Brain microvascular endothelial cell (primary cell): Measurements from ENCODE around the gene HIRA.
"Not testable (repeated sequence)": the region's sequence is repeated elsewhere in the genome, so short reads cannot be mapped to it uniquely, and the experiment has no call there.

ENCODE experiments used
- DNase-seq: peaks from one replicate; pipeline ENCODE4 v3.0.0-alpha.2; 2020
- H3K27ac ChIP-seq: fragments of 250-450 bp; sonication (Bioruptor Pico); 2 replicates; pipeline ENCODE4 v1.5.1; 2020; ENCODE audit warnings: mild to moderate bottlenecking, moderate library complexity
- H3K27me3 ChIP-seq: fragments of 250-450 bp; sonication (Bioruptor Pico); replicated peaks from 2 replicates; pipeline ENCODE4 v1.5.1; 2020; ENCODE audit warnings: mild to moderate bottlenecking
- H3K36me3 ChIP-seq: fragments of 250-450 bp; sonication (Bioruptor Pico); replicated peaks from 2 replicates; pipeline ENCODE4 v1.5.1; 2020; ENCODE audit warnings: mild to moderate bottlenecking
- H3K4me3 ChIP-seq: 2 replicates; pipeline ENCODE4 v1.5.1; 2011; ENCODE audit warnings: low read depth, mild to moderate bottlenecking, control low read depth, low read length, moderate library complexity
- CTCF ChIP-seq: IDR thresholded peaks from 2 replicates; pipeline ENCODE4 v1.5.1; 2011; ENCODE audit warnings: low read depth, mild to moderate bottlenecking, moderate library complexity, low read length, control low read depth, inconsistent platforms; ENCODE audit errors: missing control alignments
- in situ Hi-C: cut with HindIII; loops from 2 replicates; pipeline ENCODE4 v1.10.0; 2017; ENCODE audit warnings: low sequenced_read_pairs, low pct_ligation_motif_present

HIRA gene

GRCh38 chr22:19448739-19449421, 17.3 kb upstream of the HIRA start:
- Histone ChIP-seq H3K36me3 (peaks cover 49% of the 10 kb centered on the region), H3K27me3 (no peaks in the 10 kb centered on the region), H3K4me3 (no peak overlapping the region), H3K27ac (no peak overlapping the region)
- in situ Hi-C loops, result no loop called here
- no peak for DNase-seq
- no peak for TF ChIP-seq CTCF

DNA sequence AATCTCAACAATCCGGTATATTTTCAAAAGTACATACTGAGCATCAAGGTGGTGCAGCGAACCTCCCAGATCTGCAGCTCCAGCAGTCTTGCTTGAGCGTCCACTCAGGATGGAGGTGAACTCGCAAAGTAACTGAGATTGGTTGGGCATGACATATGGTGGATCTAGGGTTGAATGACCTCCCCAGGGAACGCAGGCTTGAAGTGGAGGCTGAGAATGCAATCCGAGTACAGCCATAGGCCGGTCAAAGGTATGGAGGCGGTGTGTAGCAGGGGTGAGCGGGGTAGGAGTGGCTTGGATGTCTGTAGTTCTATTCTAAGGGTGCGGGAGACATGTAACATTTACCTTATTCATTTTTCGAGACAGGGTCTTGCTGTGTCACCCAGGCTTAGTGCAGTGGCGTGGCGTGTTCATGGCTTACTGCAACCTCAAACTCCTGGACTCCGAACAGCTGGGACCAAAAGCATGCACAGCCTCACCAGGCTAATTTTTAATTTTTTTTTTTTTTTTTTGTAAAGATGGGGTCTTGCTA, 16.6 kb upstream of the HIRA start:
- DNase-seq, result peak; percentile 51
- H3K4me3 ChIP-seq, result peak overlapping the region; percentile 74
- no peak for TF ChIP-seq CTCF
- H3K36me3 ChIP-seq, result peaks cover 48% of the 10 kb centered on the region
- peak overlapping the region; percentile 64 for H3K27ac ChIP-seq
- in situ Hi-C loops, result no loop called here
- no peaks in the 10 kb centered on the region for H3K27me3 ChIP-seq

- Histone ChIP-seq H3K27ac (peak within 1 kb of the TSS; percentile 64), H3K27me3 (no peaks in the 10 kb centered on the region), H3K4me3 (peak within 1 kb of the TSS; percentile 74), H3K36me3 (peaks cover 41% of the 10 kb centered on the region)
- in situ Hi-C loops, result no loop called here
- peak; percentile 92 for DNase-seq
- TF ChIP-seq CTCF, result no peak
Measured at GRCh38 chr22:19447330-19448075, 16.0 kb upstream of the HIRA start, which contains the start of gene C22orf39. Gene C22orf39, minus strand, starts transcription at chr22:19447711. Its CDS starts 23 bp downstream, at chr22:19447688.

DNA sequence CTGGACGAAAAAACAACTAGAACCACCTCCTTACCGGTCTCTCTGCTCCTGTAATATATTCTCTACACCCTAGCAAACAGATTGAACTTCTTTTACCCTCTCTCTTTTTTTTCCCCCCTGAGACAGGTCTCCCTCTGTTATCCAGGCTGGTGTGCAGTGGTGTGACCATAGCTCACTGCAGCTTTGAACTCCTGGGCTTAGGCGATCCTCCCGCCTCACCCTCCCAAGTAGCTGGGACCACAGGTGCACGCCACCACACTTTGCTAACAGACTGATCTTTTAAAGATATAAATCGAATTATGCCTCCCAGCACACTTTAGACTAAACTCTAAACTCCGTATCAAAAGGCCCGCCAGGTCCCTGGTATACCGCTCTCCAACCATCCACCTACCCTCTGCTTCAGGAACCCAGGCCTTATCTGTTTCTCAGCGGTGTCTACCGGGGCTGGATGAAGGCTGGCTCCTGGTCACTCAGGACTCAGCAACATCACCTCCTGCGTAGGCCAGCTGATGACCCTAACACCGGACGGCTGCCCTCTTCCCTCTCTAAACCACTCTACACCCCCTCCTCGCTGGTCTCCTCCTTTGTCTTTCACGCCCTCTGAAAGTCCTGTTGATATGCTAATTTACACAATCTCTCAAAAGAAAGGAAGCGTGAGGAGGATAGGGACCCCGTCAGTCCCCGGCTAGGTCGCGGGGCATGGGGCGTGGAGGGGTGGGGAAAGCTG, 15.2 kb upstream of the HIRA start:
- TF ChIP-seq CTCF, result no peak
- in situ Hi-C loops, result no loop called here
- no peaks in the 10 kb centered on the region for H3K27me3 ChIP-seq
- DNase-seq, result no peak
- peak overlapping the region; percentile 74 for H3K4me3 ChIP-seq
- peaks cover 34% of the 10 kb centered on the region for H3K36me3 ChIP-seq
- H3K27ac ChIP-seq, result peak overlapping the region; percentile 64

- H3K27ac ChIP-seq, in situ Hi-C loops, H3K27me3 ChIP-seq, DNase-seq, H3K4me3 ChIP-seq: not testable (repeated sequence)
- H3K36me3 ChIP-seq, result peaks cover 28% of the 10 kb centered on the region
Measured at GRCh38 chr22:19445279-19445982, 13.9 kb upstream of the HIRA start.
